Measurements from ENCODE around the gene SLC25A13.

SLC25A13 gene

GRCh38 chr7:96202102-96202501 lies 119.8 kb downstream of the SLC25A13 start:
- Mint-ChIP-seq H3K4me3 (no peak overlapping the region), H3K27ac (no peak overlapping the region), H3K36me3 (ENCODE audit: low read depth) (peaks cover 9% of the 10 kb centered on the region), H3K27me3 (no peaks in the 10 kb centered on the region), H3K9me3 (no peaks in the 10 kb centered on the region), H3K4me1 (no peaks in the 10 kb centered on the region)
- no peak for DNase-seq
- ATAC-seq = no peak

GRCh38 chr7:96200740-96201139 lies 121.2 kb downstream of the SLC25A13 start:
- Mint-ChIP-seq H3K4me3 (no peak overlapping the region), H3K27me3 (no peaks in the 10 kb centered on the region), H3K9me3 (no peaks in the 10 kb centered on the region), H3K4me1 (no peaks in the 10 kb centered on the region), H3K27ac (no peak overlapping the region), H3K36me3 (ENCODE audit: low read depth) (peaks cover 6% of the 10 kb centered on the region)
- no peak for ATAC-seq
- no peak for DNase-seq

DNA sequence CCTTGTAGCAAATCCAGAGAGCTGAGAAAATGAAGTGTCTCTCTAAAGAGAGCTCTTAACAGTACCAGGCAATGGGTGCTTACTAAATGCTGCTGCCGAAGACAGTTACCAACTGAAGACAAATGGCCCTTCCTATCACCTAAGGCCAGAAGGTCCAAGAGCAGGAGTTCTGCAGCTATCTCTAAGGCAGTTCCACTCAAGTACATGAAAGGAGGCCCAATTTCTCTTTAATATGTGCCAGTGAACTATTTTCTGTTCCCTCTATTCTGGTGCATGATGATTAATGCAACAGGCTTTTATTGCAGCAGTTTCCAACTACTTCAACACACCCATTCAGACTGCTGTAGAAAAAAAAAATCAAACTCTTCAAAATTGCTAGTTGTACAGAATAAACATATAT lies 122.5 kb downstream of the SLC25A13 start:
- H3K36me3 Mint-ChIP-seq (ENCODE audit: low read depth) = peaks cover 4% of the 10 kb centered on the region
- ATAC-seq (no peak), DNase-seq (no peak)
- no peaks in the 10 kb centered on the region for H3K9me3 Mint-ChIP-seq
- no peak overlapping the region for H3K27ac Mint-ChIP-seq
- H3K4me3 Mint-ChIP-seq = no peak overlapping the region
- H3K27me3 Mint-ChIP-seq = no peaks in the 10 kb centered on the region
- no peaks in the 10 kb centered on the region for H3K4me1 Mint-ChIP-seq

GRCh38 chr7:96198047-96198636 lies 123.8 kb downstream of the SLC25A13 start:
- Mint-ChIP-seq H3K9me3 (no peaks in the 10 kb centered on the region), H3K36me3 (ENCODE audit: low read depth) (peaks cover 4% of the 10 kb centered on the region), H3K27me3 (no peaks in the 10 kb centered on the region), H3K27ac (no peak overlapping the region), H3K4me1 (no peaks in the 10 kb centered on the region), H3K4me3 (no peak overlapping the region)
- DNase-seq (no peak), ATAC-seq (no peak)

- Mint-ChIP-seq H3K27me3 (no peaks in the 10 kb centered on the region), H3K36me3 (ENCODE audit: low read depth) (peaks cover 13% of the 10 kb centered on the region), H3K4me3 (no peak overlapping the region), H3K27ac (no peak overlapping the region), H3K4me1 (no peaks in the 10 kb centered on the region), H3K9me3 (no peaks in the 10 kb centered on the region)
- ATAC-seq (no peak), DNase-seq (no peak)
Measured at GRCh38 chr7:96196676-96197075, 125.2 kb downstream of the SLC25A13 start.

DNA sequence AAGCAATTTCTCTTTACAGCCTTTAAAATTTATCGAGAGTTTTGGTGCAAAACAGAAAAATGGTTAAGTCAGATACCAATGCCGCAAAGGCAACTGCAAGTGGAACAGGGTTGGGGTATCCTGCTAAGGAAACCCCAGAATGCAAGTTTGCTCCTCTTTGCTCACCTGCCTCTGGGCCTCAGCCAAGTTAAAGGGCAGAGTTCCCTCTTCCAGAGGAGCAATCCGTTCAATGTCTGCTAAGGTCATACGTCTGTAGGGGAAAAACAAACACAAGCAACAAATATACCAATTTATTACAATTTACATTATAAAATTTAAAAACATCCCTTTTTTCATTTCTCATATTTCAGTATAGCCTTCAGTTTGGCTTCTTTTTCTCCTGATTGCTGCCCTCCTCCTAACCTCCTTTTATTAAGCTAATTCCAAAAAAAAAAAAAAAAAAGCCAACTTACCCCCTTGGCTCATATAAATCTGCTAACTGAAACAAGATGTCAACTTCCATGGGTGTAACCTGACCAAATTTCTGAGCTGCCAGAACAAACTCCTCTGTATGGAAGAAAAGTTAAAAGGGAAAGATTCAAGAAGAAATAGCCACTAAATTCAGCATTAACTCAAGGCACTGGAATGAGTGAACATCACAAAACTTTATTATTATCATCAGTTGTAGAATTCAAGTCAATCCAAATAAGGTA lies 132.6 kb downstream of the SLC25A13 start:
- ATAC-seq (no peak), DNase-seq (no peak)
- Mint-ChIP-seq H3K4me3 (no peak overlapping the region), H3K4me1 (no peaks in the 10 kb centered on the region), H3K36me3 (ENCODE audit: low read depth) (peaks cover 23% of the 10 kb centered on the region), H3K27me3 (no peaks in the 10 kb centered on the region), H3K27ac (no peak overlapping the region), H3K9me3 (no peaks in the 10 kb centered on the region)

DNA sequence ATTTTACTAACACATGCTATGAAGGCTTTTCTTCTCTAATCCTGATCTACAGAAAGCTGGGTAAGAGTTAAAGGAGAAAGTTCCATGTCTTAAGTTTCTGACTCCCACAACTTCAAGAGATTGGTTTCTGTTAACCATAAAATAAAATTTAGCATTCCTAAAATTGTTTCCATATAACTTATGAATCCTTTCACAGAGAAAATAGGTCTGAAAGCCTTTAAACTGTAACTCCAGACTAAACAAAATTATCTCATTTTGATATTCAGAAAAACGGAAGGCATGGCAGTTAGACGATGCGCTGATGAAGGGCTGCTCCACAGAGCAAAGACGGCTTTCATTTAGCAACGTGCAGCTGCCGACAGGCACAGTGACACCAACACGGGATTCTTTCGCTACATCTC lies 133.3 kb downstream of the SLC25A13 start:
- H3K4me3 Mint-ChIP-seq = no peak overlapping the region
- H3K9me3 Mint-ChIP-seq = no peaks in the 10 kb centered on the region
- H3K27ac Mint-ChIP-seq = no peak overlapping the region
- H3K4me1 Mint-ChIP-seq = no peaks in the 10 kb centered on the region
- peaks cover 26% of the 10 kb centered on the region for H3K36me3 Mint-ChIP-seq (ENCODE audit: low read depth)
- ATAC-seq (no peak), DNase-seq (no peak)
- H3K27me3 Mint-ChIP-seq = no peaks in the 10 kb centered on the region

- H3K27me3 Mint-ChIP-seq = no peaks in the 10 kb centered on the region
- peaks cover 26% of the 10 kb centered on the region for H3K36me3 Mint-ChIP-seq (ENCODE audit: low read depth)
- DNase-seq (no peak), ATAC-seq (no peak)
- H3K4me1 Mint-ChIP-seq = no peaks in the 10 kb centered on the region
- H3K4me3 Mint-ChIP-seq = no peak overlapping the region
- H3K9me3 Mint-ChIP-seq = no peaks in the 10 kb centered on the region
- no peak overlapping the region for H3K27ac Mint-ChIP-seq
Measured at GRCh38 chr7:96188174-96188581, 133.7 kb downstream of the SLC25A13 start.

GRCh38 chr7:96187735-96188134 lies 134.2 kb downstream of the SLC25A13 start:
- Mint-ChIP-seq H3K4me3 (no peak overlapping the region), H3K27ac (no peak overlapping the region), H3K4me1 (no peaks in the 10 kb centered on the region), H3K9me3 (no peaks in the 10 kb centered on the region), H3K36me3 (ENCODE audit: low read depth) (peaks cover 25% of the 10 kb centered on the region), H3K27me3 (no peaks in the 10 kb centered on the region)
- ATAC-seq = no peak
- DNase-seq = no peak

- Mint-ChIP-seq H3K36me3 (ENCODE audit: low read depth) (peaks cover 11% of the 10 kb centered on the region), H3K4me3 (no peak overlapping the region), H3K4me1 (no peaks in the 10 kb centered on the region), H3K9me3 (no peaks in the 10 kb centered on the region), H3K27me3 (no peaks in the 10 kb centered on the region), H3K27ac (no peak overlapping the region)
- ATAC-seq (no peak), DNase-seq (no peak)
Measured at GRCh38 chr7:96184783-96185182, 137.1 kb downstream of the SLC25A13 start.

GRCh38 chr7:96183163-96183670 lies 138.7 kb downstream of the SLC25A13 start:
- Mint-ChIP-seq H3K36me3 (ENCODE audit: low read depth) (peaks cover 8% of the 10 kb centered on the region), H3K4me3 (no peak overlapping the region), H3K4me1 (no peaks in the 10 kb centered on the region), H3K9me3 (no peaks in the 10 kb centered on the region), H3K27me3 (no peaks in the 10 kb centered on the region), H3K27ac (no peak overlapping the region)
- DNase-seq = no peak
- no peak for ATAC-seq

- H3K36me3 Mint-ChIP-seq (ENCODE audit: low read depth) = peaks cover 8% of the 10 kb centered on the region
- no peak overlapping the region for H3K27ac Mint-ChIP-seq
- no peak for DNase-seq
- no peaks in the 10 kb centered on the region for H3K4me1 Mint-ChIP-seq
- no peak overlapping the region for H3K4me3 Mint-ChIP-seq
- ATAC-seq = no peak
- H3K27me3 Mint-ChIP-seq = no peaks in the 10 kb centered on the region
- no peaks in the 10 kb centered on the region for H3K9me3 Mint-ChIP-seq
Measured at GRCh38 chr7:96182424-96183158, 139.3 kb downstream of the SLC25A13 start.

GRCh38 chr7:96181174-96181573 lies 140.7 kb downstream of the SLC25A13 start:
- Mint-ChIP-seq H3K27me3 (no peaks in the 10 kb centered on the region), H3K9me3 (no peaks in the 10 kb centered on the region), H3K4me1 (no peaks in the 10 kb centered on the region), H3K27ac (no peak overlapping the region), H3K36me3 (ENCODE audit: low read depth) (peaks cover 11% of the 10 kb centered on the region), H3K4me3 (no peak overlapping the region)
- no peak for DNase-seq
- no peak for ATAC-seq

- H3K4me3 Mint-ChIP-seq = no peak overlapping the region
- ATAC-seq (no peak), DNase-seq (no peak)
- no peaks in the 10 kb centered on the region for H3K9me3 Mint-ChIP-seq
- H3K27me3 Mint-ChIP-seq = no peaks in the 10 kb centered on the region
- H3K27ac Mint-ChIP-seq = no peak overlapping the region
- peaks cover 13% of the 10 kb centered on the region for H3K36me3 Mint-ChIP-seq (ENCODE audit: low read depth)
- no peaks in the 10 kb centered on the region for H3K4me1 Mint-ChIP-seq
Measured at GRCh38 chr7:96179837-96180236, 142.1 kb downstream of the SLC25A13 start.

GRCh38 chr7:96179341-96179740 lies 142.6 kb downstream of the SLC25A13 start:
- ATAC-seq (no peak), DNase-seq (no peak)
- Mint-ChIP-seq H3K27me3 (no peaks in the 10 kb centered on the region), H3K4me1 (no peaks in the 10 kb centered on the region), H3K9me3 (no peaks in the 10 kb centered on the region), H3K36me3 (ENCODE audit: low read depth) (peaks cover 16% of the 10 kb centered on the region), H3K27ac (no peak overlapping the region), H3K4me3 (no peak overlapping the region)
